DMS53 (cell line): Measurements from ENCODE around the gene CD74.
"Not testable (repeated sequence)": the region's sequence is repeated elsewhere in the genome, so short reads cannot be mapped to it uniquely, and the experiment has no call there.

Source experiments
- DNase-seq: peaks from one replicate; lab custom pipeline; 2025; lab: John Stamatoyannopoulos, UW

Gene CD74

DNA sequence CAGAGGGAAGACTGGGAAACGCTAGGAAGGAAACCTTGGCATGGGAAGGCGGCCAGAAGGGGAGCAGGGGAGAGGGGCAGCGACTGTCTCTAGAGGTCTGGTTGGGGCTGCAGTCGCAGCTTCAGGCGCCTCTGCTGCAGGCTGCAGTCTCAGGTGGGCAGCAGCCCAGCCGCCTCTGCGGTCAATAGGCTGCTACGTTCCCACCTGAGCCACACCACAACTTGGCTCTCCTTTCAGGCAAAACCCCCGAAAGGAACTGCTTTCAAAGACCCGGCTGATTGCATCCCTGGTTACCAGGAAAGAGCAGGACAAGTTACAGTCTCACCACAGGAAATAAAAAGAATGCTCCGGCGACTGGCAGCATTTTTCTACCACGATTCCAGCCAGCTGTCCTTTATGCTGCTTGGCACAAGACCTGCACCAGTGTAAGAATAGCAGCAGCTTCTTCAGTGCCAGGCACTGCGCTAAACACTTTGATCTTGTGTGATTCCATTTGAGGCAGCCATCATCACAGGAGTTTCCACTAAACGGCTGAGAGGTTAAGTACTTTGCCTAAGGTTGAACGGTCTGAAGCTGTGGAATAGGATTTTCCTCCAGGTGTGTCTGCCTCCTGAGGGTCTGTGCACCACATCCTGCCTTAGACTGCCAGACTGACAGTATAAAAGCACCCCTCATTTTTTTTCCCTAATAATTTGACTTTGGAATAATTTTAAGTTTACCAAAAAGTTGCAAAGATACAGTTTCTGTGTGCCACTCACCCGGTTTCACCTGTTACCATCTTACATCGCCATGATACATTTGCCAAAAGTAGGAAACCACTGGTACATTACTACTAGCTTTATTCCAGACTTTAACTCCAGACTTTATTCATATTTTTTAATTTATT, 29.3 kb upstream of the CD74 start:
- peak; percentile 44 for DNase-seq

GRCh38 chr5:150440948-150441812, 28.5 kb upstream of the CD74 start:
- no peak for DNase-seq

GRCh38 chr5:150438873-150439546, 26.3 kb upstream of the CD74 start:
- peak; percentile 66 for DNase-seq

GRCh38 chr5:150436141-150436680, 23.5 kb upstream of the CD74 start:
- DNase-seq, result peak; percentile 94

GRCh38 chr5:150434464-150434863, 21.8 kb upstream of the CD74 start:
- DNase-seq, result no peak

DNA sequence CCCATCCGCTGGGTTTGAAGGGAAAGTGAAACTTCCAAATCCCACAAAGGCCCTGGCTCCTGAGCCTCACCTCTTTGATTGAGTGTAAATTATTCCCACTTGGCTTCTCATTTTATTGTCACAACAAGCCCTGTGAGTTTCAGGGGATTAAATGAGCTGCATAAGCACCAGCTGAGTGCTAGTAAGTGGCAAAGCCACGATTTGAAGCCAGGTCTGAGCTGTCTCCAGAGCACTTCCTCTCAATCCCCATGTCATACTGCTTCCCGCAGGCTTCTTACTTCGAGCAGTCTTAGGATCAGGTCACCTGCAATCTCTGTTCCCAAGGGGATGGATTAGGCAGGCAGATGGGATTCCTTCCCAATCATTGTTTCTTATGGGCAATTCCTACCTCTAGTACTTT, 18.9 kb upstream of the CD74 start:
- DNase-seq, result no peak

DNA sequence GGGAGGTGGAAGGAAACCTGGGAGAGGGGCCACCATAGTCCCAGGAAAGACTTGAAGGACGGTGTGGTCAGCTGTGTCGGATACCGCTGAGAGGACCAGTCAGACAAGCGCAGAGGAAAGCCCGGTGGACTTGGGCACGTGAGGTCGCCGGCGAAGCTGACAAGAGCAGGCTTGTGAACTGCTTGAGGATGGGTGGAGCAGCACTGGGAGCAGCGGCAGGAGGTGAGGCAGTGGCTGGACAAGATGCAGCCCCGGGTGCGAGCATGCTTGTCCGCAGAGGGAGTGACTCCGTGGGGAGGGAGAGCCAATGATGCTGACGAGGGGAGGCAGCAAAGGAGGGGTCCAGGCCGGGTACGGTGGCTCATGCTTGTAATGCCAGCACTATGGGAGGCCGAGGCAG, 18.3 kb upstream of the CD74 start:
- DNase-seq, result no peak

GRCh38 chr5:150429410-150429873, 16.7 kb upstream of the CD74 start:
- no peak for DNase-seq

GRCh38 chr5:150428978-150429377, 16.3 kb upstream of the CD74 start:
- no peak for DNase-seq

DNA sequence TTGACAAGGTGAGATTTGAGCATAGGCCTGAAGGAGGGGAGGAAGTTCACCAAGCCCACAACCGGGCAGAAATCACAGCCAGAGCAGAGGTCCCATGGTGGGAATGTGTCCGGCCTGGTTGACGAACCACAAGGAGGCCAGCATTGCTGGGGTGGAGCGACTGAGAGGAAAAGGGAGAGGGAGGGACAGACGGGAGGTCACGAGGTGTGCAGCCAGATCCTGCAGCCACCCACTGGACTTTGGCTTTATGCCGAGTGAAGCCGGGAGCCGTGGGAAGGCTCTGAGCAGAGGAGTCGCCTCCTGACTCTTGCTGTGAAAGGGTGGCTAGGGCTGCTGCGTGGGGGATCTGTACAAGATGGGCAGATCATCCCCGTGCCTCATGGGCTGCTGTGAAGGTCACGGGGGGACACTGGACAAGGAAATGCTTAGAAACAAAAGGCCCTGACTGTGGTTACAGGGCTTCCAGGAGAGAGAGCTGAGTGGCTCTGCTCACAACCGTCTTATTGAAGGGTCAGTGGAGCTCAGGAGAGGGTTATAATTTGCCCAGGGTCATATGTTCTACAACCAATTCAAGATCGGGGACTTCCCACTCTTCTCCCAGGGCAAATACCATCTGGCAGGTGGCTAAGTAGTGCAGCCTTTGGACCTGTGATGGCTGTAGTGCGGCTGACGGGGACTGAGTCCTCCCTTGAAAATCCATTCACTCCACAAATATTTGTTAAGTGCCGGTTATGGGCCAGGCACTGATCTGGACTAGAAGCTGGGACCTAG, 15.6 kb upstream of the CD74 start:
- peak; percentile 81 for DNase-seq

DNA sequence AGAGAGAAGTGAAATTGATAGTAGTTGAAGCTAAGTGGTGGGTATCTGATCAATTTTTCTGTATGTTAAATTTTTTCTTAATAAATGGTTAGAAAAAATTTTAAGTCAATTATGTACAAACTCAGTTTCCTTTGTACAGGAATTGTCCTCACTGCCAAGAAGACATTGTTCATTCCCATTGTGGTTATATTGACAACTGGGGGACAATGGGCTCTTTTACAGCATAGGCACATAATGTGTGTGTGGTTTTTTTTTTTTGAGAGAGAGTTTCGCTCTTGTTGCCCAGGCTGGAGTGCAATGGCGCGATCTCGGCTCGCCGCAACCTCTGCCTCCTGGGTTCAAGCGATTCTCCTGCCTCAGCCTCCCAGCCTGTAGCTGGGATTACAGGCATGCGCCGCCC, 13.5 kb upstream of the CD74 start:
- DNase-seq, result not testable (repeated sequence)

DNA sequence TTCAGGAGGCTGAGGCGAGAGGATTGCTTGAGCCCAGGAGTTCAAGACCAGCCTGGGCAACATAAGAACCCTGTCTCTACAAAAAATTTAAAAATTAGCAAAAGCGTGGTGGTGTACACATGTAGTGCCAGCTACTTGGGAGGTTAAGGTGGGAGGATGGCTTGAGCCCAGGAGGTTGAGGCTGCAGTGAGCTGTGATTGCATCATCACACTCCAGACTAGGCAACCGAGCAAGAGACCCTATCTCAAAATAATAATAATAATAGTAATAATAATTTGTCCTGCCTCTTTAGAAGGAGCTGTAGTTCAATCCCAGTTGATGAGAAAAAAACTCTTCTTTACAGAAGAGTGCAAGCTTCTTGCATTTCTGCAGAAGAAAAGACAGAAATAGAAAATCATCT, 10.0 kb upstream of the CD74 start:
- DNase-seq, result no peak

DNA sequence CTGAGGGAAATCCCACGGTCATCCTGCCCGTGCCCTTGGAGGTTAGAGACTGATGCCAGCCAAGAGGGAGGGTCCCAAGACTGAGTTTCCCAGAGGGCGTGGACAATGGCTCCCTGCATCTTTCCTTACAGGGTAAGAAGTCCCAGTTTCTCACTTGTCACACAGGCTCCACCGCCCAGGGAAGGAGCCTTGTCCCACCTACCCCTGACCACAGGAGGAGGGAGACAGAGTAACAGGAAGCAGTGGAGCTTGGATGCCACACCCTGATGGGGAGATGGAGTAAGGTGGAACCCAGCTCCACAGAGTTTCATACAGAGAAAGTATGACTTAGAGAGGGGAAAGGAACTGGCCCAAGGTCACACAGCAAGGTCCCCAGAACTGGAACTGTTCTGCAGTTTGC, 9.4 kb upstream of the CD74 start:
- DNase-seq, result no peak

DNA sequence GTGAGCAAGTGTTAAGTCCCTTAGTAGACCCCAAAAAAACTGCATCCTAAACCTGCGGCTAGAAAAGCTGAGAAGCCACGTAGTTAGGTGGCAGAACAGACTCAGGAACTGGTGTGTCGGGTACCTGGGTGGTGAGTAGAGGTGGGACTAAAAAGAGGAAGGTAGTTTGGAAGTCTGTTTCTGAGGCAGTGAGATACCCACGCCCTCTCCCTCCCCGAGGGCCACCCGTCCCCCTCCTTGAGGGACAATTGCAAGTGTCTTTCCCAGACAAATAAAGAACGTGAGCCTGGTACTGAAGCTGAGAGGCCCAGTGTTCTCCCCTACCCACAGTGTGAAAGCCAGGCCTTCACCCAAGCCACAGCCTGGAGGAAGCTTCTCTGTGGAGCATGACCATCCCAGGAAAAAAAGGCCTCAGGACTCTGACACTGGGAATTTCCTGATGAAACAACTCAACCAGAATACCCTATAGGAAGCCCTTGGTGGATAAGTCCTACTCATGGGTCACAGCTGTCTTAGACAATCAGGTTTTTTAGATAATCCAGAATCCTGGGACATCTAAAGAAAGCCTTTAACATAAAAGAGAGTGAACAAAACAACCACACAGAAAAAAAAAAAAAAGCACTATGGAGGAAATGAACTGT, 7.0 kb upstream of the CD74 start:
- DNase-seq, result no peak

DNA sequence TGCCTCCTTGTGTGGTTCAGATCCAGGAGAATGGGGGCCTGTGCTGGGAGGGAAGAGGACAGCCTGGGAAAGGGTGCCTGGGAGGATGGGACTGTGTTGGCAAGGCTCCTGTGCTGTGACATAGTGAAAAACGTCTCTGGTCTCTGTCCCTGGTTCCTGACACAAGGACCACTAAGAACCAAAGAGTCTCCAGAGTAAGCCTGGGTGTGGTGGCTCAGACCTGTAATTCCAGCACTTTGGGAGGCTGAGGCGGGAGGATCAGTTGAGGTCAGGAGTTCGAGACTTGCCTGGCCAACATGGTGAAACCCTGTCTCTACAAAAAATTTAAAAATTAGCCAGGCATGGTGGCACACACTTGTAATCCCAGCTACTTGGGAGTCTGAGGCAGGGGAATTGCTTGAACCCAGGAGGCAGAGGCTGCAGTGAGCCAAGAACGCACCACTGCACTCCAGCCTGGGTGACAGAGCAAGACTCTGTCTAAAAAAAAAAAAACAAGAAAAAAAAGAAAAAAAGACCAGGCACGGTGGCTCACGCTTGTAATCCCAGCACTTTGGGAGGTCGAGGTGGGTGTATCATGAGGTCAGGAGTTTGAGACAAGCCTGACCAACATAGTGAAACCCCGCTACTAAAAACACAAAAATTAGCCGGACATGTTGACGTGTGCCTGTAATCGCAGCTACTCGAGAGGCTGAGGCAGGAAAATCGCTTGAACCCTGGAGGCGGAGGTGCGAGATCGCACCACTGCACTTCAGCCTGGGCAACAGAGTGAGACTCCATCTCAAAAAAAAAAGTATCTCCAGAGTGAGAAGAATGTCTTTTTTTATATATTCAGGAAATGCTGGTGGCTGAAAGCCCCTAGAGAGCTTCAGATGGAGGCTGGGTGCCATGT, 1.4 kb upstream of the CD74 start:
- DNase-seq, result not testable (repeated sequence)

- DNase-seq, result no peak
Observed at GRCh38 chr5:150413176-150413901, 629 bp upstream of the CD74 start.

DNA sequence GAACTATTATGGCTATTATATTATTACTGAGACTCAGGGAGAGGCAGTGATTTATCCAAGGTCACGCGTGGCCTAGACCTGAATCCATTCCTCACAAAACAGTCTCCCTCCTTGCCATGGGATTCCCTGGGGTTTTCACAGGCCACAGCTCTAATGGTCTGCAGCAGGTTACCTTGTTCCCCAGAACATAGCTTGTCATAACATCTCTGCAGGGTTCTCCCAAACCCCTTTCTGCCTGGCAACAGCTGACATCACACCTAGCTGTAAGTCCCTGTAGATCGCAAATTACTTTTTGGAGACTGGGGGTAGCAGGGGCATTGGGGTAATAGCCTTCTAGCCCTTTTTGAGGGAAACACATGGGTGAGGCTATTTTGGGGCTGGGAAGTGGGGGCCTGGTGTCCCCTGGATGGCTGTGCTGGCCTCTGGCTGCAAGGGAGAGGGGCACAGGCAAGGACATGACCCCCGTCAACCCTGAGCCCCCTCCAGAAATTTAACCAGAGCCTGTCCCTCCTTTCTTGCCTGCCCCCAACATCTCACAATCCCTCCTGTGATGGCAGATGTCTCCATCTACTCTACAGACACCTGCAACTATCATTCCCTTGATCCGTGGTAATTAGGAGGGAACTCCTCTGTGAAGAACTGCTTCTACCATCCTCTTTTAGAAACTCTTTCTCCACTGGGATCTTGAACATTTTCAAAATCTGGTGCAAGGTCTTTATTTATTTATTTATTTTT, 1.3 kb downstream of the CD74 start:
- peak; percentile 49 for DNase-seq

- peak; percentile 93 for DNase-seq
Observed at GRCh38 chr5:150410524-150411244, 2.0 kb downstream of the CD74 start.
